ENCODE results near the gene SIT1. TPM values are rescaled to one million over a fixed set of nuclear protein-coding genes. Genes with fewer than 3 reads are reported as not detected.

Gene SIT1
- total and polyA plus RNA-seq, 2 experiments from 2014 or later: 0.21 TPM; not detected in 1

- Histone ChIP-seq H3K27me3 (no peaks in the 10 kb centered on the region), H3K4me1 (ENCODE audit: low read depth) (peaks cover 15% of the 10 kb centered on the region), H3K4me3 (no peak overlapping the region), H3K27ac (peak overlapping the region; percentile 31), H3K36me3 (peaks cover 36% of the 10 kb centered on the region), H3K9me3 (ENCODE audit: low read depth) (no peaks in the 10 kb centered on the region)
- DNase-seq (ENCODE audit: low read depth in 1 of 2, low spot score in 1 of 2): peak in 1 of 2 donors; percentile 36
- TF ChIP-seq CTCF (IDR thresholded peaks at IDR 0.05; ENCODE audit: low read depth, low read length): no peak
Observed at GRCh38 chr9:35682051-35682450, 31.3 kb upstream of the SIT1 start.

- H3K27ac ChIP-seq: peak overlapping the region; percentile 31
- TF ChIP-seq CTCF (IDR thresholded peaks at IDR 0.05; ENCODE audit: low read depth, low read length): no peak
- H3K4me3 ChIP-seq: no peak overlapping the region
- peaks cover 36% of the 10 kb centered on the region for H3K36me3 ChIP-seq
- H3K4me1 ChIP-seq (ENCODE audit: low read depth): peaks cover 9% of the 10 kb centered on the region
- peak; percentile 41 to 43 for DNase-seq (ENCODE audit: low read depth in 1 of 2, low spot score in 1 of 2)
- no peaks in the 10 kb centered on the region for H3K27me3 ChIP-seq
- no peaks in the 10 kb centered on the region for H3K9me3 ChIP-seq (ENCODE audit: low read depth)
Observed at GRCh38 chr9:35681341-35682002, 30.7 kb upstream of the SIT1 start.

- H3K9me3 ChIP-seq (ENCODE audit: low read depth): no peaks in the 10 kb centered on the region
- peak in 1 of 2 donors; percentile 74 for DNase-seq (ENCODE audit: low read depth in 1 of 2, low spot score in 1 of 2)
- H3K4me1 ChIP-seq (ENCODE audit: low read depth): no peaks in the 10 kb centered on the region
- H3K27me3 ChIP-seq: no peaks in the 10 kb centered on the region
- TF ChIP-seq CTCF (IDR thresholded peaks at IDR 0.05; ENCODE audit: low read depth, low read length): no peak
- no peak overlapping the region for H3K4me3 ChIP-seq
- peak overlapping the region; percentile 31 for H3K27ac ChIP-seq
- H3K36me3 ChIP-seq: peaks cover 33% of the 10 kb centered on the region
Observed at GRCh38 chr9:35680331-35681105, 29.8 kb upstream of the SIT1 start.

GRCh38 chr9:35679766-35680330 is 29.1 kb upstream of the SIT1 start:
- H3K36me3 ChIP-seq: peaks cover 26% of the 10 kb centered on the region
- no peak for DNase-seq (ENCODE audit: low read depth in 1 of 2, low spot score in 1 of 2)
- no peaks in the 10 kb centered on the region for H3K9me3 ChIP-seq (ENCODE audit: low read depth)
- no peak for TF ChIP-seq CTCF (IDR thresholded peaks at IDR 0.05; ENCODE audit: low read depth, low read length)
- H3K4me3 ChIP-seq: no peak overlapping the region
- H3K4me1 ChIP-seq (ENCODE audit: low read depth): no peaks in the 10 kb centered on the region
- H3K27ac ChIP-seq: peak overlapping the region; percentile 31
- no peaks in the 10 kb centered on the region for H3K27me3 ChIP-seq

- H3K4me3 ChIP-seq: no peak overlapping the region
- H3K27me3 ChIP-seq: no peaks in the 10 kb centered on the region
- no peaks in the 10 kb centered on the region for H3K4me1 ChIP-seq (ENCODE audit: low read depth)
- no peak overlapping the region for H3K27ac ChIP-seq
- no peak for TF ChIP-seq CTCF (IDR thresholded peaks at IDR 0.05; ENCODE audit: low read depth, low read length)
- H3K36me3 ChIP-seq: peaks cover 19% of the 10 kb centered on the region
- DNase-seq (ENCODE audit: low read depth in 1 of 2, low spot score in 1 of 2): no peak
- H3K9me3 ChIP-seq (ENCODE audit: low read depth): no peaks in the 10 kb centered on the region
Observed at GRCh38 chr9:35679091-35679490, 28.4 kb upstream of the SIT1 start.

All from cardiac muscle cell (in vitro differentiated cells and primary cell).